GM21367 (cell line): Measurements from ENCODE around the gene NPAS2.

Experiments used
- ATAC-seq: cut with Tn5 transposase; IDR thresholded peaks from one replicate; pipeline ENCODE4 v1.9.1; 2021; ENCODE audit not compliant: unreplicated experiment

The NPAS2 gene

GRCh38 chr2:100820523-100821254 is 750 bp downstream of the NPAS2 start:
- no peak for ATAC-seq

- no peak for ATAC-seq
These were observed 1.4 kb downstream of the NPAS2 start for GRCh38 chr2:100821255-100821910.

GRCh38 chr2:100821911-100822265 is 1.9 kb downstream of the NPAS2 start:
- no peak for ATAC-seq

GRCh38 chr2:100822587-100823248 is 2.8 kb downstream of the NPAS2 start:
- ATAC-seq = no peak

- ATAC-seq = no peak
These were observed 3.9 kb downstream of the NPAS2 start for GRCh38 chr2:100823665-100824438.

- ATAC-seq = no peak
These were observed 4.9 kb downstream of the NPAS2 start for GRCh38 chr2:100824842-100825241.

- no peak for ATAC-seq
These were observed 6.6 kb downstream of the NPAS2 start for GRCh38 chr2:100826494-100826893.

- ATAC-seq = no peak
These were observed 11.3 kb downstream of the NPAS2 start for GRCh38 chr2:100831158-100831750.

- no peak for ATAC-seq
These were observed 11.9 kb downstream of the NPAS2 start for GRCh38 chr2:100831831-100832230.

- ATAC-seq = no peak
These were observed 12.9 kb downstream of the NPAS2 start for GRCh38 chr2:100832885-100833284.

- no peak for ATAC-seq
These were observed 13.4 kb downstream of the NPAS2 start for GRCh38 chr2:100833331-100833730.

- ATAC-seq = no peak
These were observed 14.3 kb downstream of the NPAS2 start for GRCh38 chr2:100834221-100834620.

- ATAC-seq = no peak
These were observed 15.2 kb downstream of the NPAS2 start for GRCh38 chr2:100835006-100835659.

- ATAC-seq = no peak
These were observed 20.6 kb downstream of the NPAS2 start for GRCh38 chr2:100840519-100840918.

GRCh38 chr2:100842241-100842922 is 22.4 kb downstream of the NPAS2 start:
- no peak for ATAC-seq

GRCh38 chr2:100844514-100844913 is 24.6 kb downstream of the NPAS2 start:
- ATAC-seq = no peak

- ATAC-seq = no peak
These were observed 25.4 kb downstream of the NPAS2 start for GRCh38 chr2:100845141-100845991.

- no peak for ATAC-seq
These were observed 26.8 kb downstream of the NPAS2 start for GRCh38 chr2:100846716-100847115.

- ATAC-seq = no peak
These were observed 32.5 kb downstream of the NPAS2 start for GRCh38 chr2:100852447-100852846.
